H1 (cell line): ENCODE results near the gene CACNA1C. TPM values are rescaled to one million over a fixed set of nuclear protein-coding genes. Genes with fewer than 3 reads are reported as not detected.

Source experiments
- CTCF ChIA-PET: fragments of 300-600 bp; sonication (Branson Sonifier 250); formaldehyde crosslinking; loops from one replicate; lab custom pipeline; 2021; ENCODE audit not compliant: partially characterized antibody; lab: Charles Lee
- POLR2A ChIA-PET: fragments of 300-600 bp; sonication (Branson Sonifier 250); formaldehyde crosslinking; loops from one replicate; lab custom pipeline; 2021; ENCODE audit warnings: inconsistent platforms; ENCODE audit not compliant: partially characterized antibody; lab: Charles Lee
- DNase-seq, 2 experiments: peaks; one replicate each; pipeline versions ENCODE4 v3.0.0 to v3.0.0-alpha.2; 2010 to 2022; ENCODE audit warnings: low spot score in 2 of 2, low read depth in 1 of 2, mixed read lengths in 1 of 2
- FAIRE-seq: peaks from 2 replicates; lab custom pipeline; 2011; peaks lifted over from hg19 to GRCh38; lab: Jason Lieb, UNC
- H2AFZ ChIP-seq: 2 replicates; pipeline ENCODE4 v1.8.1; 2012; ENCODE audit warnings: low read length, inconsistent platforms
- H2AK5ac ChIP-seq: 2 replicates; pipeline ENCODE4 v1.6.1; 2013; ENCODE audit warnings: low read depth, low read length
- H2BK120ac ChIP-seq: replicated peaks from 2 replicates; pipeline ENCODE3; 2013; ENCODE audit warnings: low read depth, low read length, inconsistent platforms
- H2BK12ac ChIP-seq: 2 replicates; pipeline ENCODE4 v1.6.1; 2013; ENCODE audit warnings: low read depth, low read length
- H2BK15ac ChIP-seq: 2 replicates; pipeline ENCODE4 v1.6.1; 2013; ENCODE audit warnings: low read length
- H2BK20ac ChIP-seq: 2 replicates; pipeline ENCODE4 v1.6.1; 2013; ENCODE audit warnings: low read length
- H2BK5ac ChIP-seq: 2 replicates; pipeline ENCODE4 v1.6.1; 2013; ENCODE audit warnings: low read depth, low read length
- H3K14ac ChIP-seq: 2 replicates; pipeline ENCODE4 v1.6.1; 2013; ENCODE audit warnings: inconsistent platforms; ENCODE audit not compliant: insufficient read length
- H3K18ac ChIP-seq: 2 replicates; pipeline ENCODE4 v1.6.1; 2013; ENCODE audit warnings: low read length; ENCODE audit errors: extremely low read depth
- H3K23ac ChIP-seq: 2 replicates; pipeline ENCODE4 v1.6.1; 2013; ENCODE audit warnings: inconsistent platforms; ENCODE audit not compliant: insufficient read length
- H3K23me2 ChIP-seq: 2 replicates; pipeline ENCODE4 v1.6.1; 2013; ENCODE audit warnings: low read depth, low read length
- H3K27ac ChIP-seq: 2 replicates; pipeline ENCODE4 v1.6.1; 2011; ENCODE audit warnings: low read depth, low read length, inconsistent platforms
- H3K27me3 ChIP-seq, 4 experiments: replicated peaks in 1 of 4; 1 replicate in 1 of 4; 2 replicates in 3 of 4; pipeline versions ENCODE4 v1.6.1 to v1.8.1; 2011 to 2013; ENCODE audit warnings: low read length in 3 of 4, mild to moderate bottlenecking in 3 of 4, inconsistent platforms in 2 of 4, mixed read lengths in 2 of 4, moderate library complexity in 1 of 4; ENCODE audit not compliant: control insufficient read depth in 3 of 4, insufficient read depth in 3 of 4; ENCODE audit errors: extremely low read depth in 1 of 4
- H3K36me3 ChIP-seq, 4 experiments: 2 replicates each; pipeline versions ENCODE4 v1.6.1 to v1.8.1; 2011 to 2013; ENCODE audit warnings: mild to moderate bottlenecking in 4 of 4, low read length in 3 of 4, moderate library complexity in 2 of 4, control low read depth in 1 of 4, inconsistent platforms in 1 of 4; ENCODE audit not compliant: insufficient read depth in 4 of 4, control insufficient read depth in 2 of 4
- H3K4ac ChIP-seq: replicated peaks from 2 replicates; pipeline ENCODE3; 2013; ENCODE audit warnings: low read length, low read depth, mixed read lengths, inconsistent platforms; ENCODE audit not compliant: insufficient read length
- H3K4me1 ChIP-seq, 4 experiments: replicated peaks in 1 of 4; 1 replicate in 1 of 4; 2 replicates in 3 of 4; pipeline versions ENCODE4 v1.6.1 to v1.8.1; 2011 to 2013; ENCODE audit warnings: low read length in 3 of 4, inconsistent platforms in 2 of 4, mixed read lengths in 1 of 4; ENCODE audit not compliant: insufficient read depth in 4 of 4, control insufficient read depth in 3 of 4
- H3K4me2 ChIP-seq, 2 experiments: 2 replicates each; pipeline versions ENCODE4 v1.6.1 to v1.8.1; 2011 to 2013; ENCODE audit warnings: low read depth in 2 of 2, low read length in 2 of 2, control low read depth in 1 of 2, inconsistent platforms in 1 of 2, mild to moderate bottlenecking in 1 of 2; ENCODE audit not compliant: insufficient read depth in 1 of 2
- H3K4me3 ChIP-seq, 4 experiments: fragments of 200-600, 300-600 bp in 1 of 4; sonication (generic), shearing (Covaris generic), sonication (Bioruptor Twin) in 1 of 4; 2 replicates each; pipeline versions ENCODE4 v1.5.1 to v1.8.1; 2011 to 2016; ENCODE audit warnings: low read length in 4 of 4, low read depth in 3 of 4, control low read depth in 2 of 4, inconsistent platforms in 2 of 4, mild to moderate bottlenecking in 2 of 4, mixed read lengths in 1 of 4, moderate library complexity in 1 of 4; ENCODE audit not compliant: insufficient read depth in 2 of 4; ENCODE audit errors: extremely low read depth in 1 of 4
- H3K56ac ChIP-seq: replicated peaks from 2 replicates; pipeline ENCODE3; 2013; ENCODE audit warnings: low read depth, mild to moderate bottlenecking, mixed read lengths, low read length, inconsistent platforms; ENCODE audit not compliant: insufficient read length
- H3K79me1 ChIP-seq: 2 replicates; pipeline ENCODE4 v1.6.1; 2013; ENCODE audit warnings: low read depth, low read length, control low read depth
- H3K79me2 ChIP-seq, 2 experiments: 2 replicates each; pipeline versions ENCODE4 v1.6.1 to v1.8.1; 2012 to 2013; ENCODE audit warnings: low read length in 2 of 2, mild to moderate bottlenecking in 2 of 2, inconsistent platforms in 1 of 2; ENCODE audit not compliant: insufficient read depth in 2 of 2, control insufficient read depth in 1 of 2
- H3K9ac ChIP-seq, 4 experiments: replicated peaks in 1 of 4; 1 replicate in 1 of 4; 2 replicates in 3 of 4; pipeline versions ENCODE4 v1.6.1 to v1.8.1; 2011 to 2013; ENCODE audit warnings: low read depth in 3 of 4, low read length in 3 of 4, control low read depth in 2 of 4, mild to moderate bottlenecking in 2 of 4, moderate library complexity in 2 of 4, inconsistent platforms in 1 of 4; ENCODE audit errors: extremely low read depth in 1 of 4
- H3K9me3 ChIP-seq, 2 experiments: 2 replicates each; pipeline versions ENCODE4 v1.6.1 to v1.8.1; 2012 to 2013; ENCODE audit warnings: mild to moderate bottlenecking in 2 of 2, moderate library complexity in 2 of 2, control low read depth in 1 of 2, inconsistent platforms in 1 of 2, low read depth in 1 of 2, low read length in 1 of 2, mixed read lengths in 1 of 2; ENCODE audit not compliant: insufficient read depth in 2 of 2
- H4K20me1 ChIP-seq, 2 experiments: replicated peaks in 1 of 2; 2 replicates each; pipeline versions ENCODE3 to v1.8.1; 2011 to 2013; ENCODE audit warnings: inconsistent platforms in 2 of 2, low read length in 2 of 2, mild to moderate bottlenecking in 1 of 2; ENCODE audit not compliant: insufficient read depth in 2 of 2, control insufficient read depth in 1 of 2
- H4K5ac ChIP-seq: 2 replicates; pipeline ENCODE4 v1.6.1; 2013; ENCODE audit warnings: low read length, low read depth, mixed read lengths, inconsistent platforms; ENCODE audit not compliant: insufficient read length
- H4K8ac ChIP-seq: 2 replicates; pipeline ENCODE4 v1.8.0; 2013; ENCODE audit warnings: mild to moderate bottlenecking, moderate library complexity, low read length, inconsistent platforms; ENCODE audit not compliant: insufficient read depth; ENCODE audit errors: extremely low read depth
- H4K91ac ChIP-seq: replicated peaks from 2 replicates; pipeline ENCODE3; 2013; ENCODE audit warnings: low read length, mixed read lengths, inconsistent platforms; ENCODE audit not compliant: insufficient read length
- BCL11A ChIP-seq, 2 experiments: IDR thresholded peaks; one replicate each; pipeline ENCODE4 v1.6.1; 2011; ENCODE audit warnings: low read depth in 2 of 2, low read length in 2 of 2, mild to moderate bottlenecking in 2 of 2
- CBX5 ChIP-seq: fragments of 300-800, 300-1000 bp; sonication (generic); IDR thresholded peaks from 2 replicates; pipeline ENCODE4 v1.7.1; 2016; ENCODE audit warnings: antibody characterized with exemption, low read length, low read depth
- CTBP2 ChIP-seq: IDR thresholded peaks from 2 replicates; pipeline ENCODE4 v1.7.0; 2011; ENCODE audit warnings: borderline replicate concordance, mild to moderate bottlenecking, moderate library complexity, mixed read lengths, low read length; ENCODE audit not compliant: insufficient read depth, insufficient read length
- EP300 ChIP-seq, 2 experiments: IDR thresholded peaks; 1 replicate in 1 of 2; 2 replicates in 1 of 2; pipeline ENCODE4 v1.6.1; 2011 to 2012; ENCODE audit warnings: low read depth in 2 of 2, low read length in 2 of 2, mild to moderate bottlenecking in 2 of 2, borderline replicate concordance in 1 of 2, inconsistent platforms in 1 of 2, moderate library complexity in 1 of 2
- JUND ChIP-seq: IDR thresholded peaks from 2 replicates; pipeline ENCODE4 v1.6.1; 2011; ENCODE audit warnings: mild to moderate bottlenecking, improper control_type of control experiment, low read length
- MAFK ChIP-seq: IDR thresholded peaks from 2 replicates; pipeline ENCODE4 v1.6.1; 2012; ENCODE audit warnings: low read depth, mild to moderate bottlenecking, improper control_type of control experiment, low read length
- NRF1 ChIP-seq: IDR thresholded peaks from 2 replicates; pipeline ENCODE4 v1.6.1; 2011; ENCODE audit warnings: mild to moderate bottlenecking, low read depth, low read length, improper control_type of control experiment
- PHF8 ChIP-seq: fragments of 200-600 bp; sonication (generic); conservative IDR thresholded peaks from 2 replicates; pipeline ENCODE4 v1.7.1; 2012; ENCODE audit warnings: low read depth, mild to moderate bottlenecking, inconsistent platforms, low read length, moderate library complexity
- RAD21 ChIP-seq, 2 experiments: IDR thresholded peaks in 1 of 2; conservative IDR thresholded peaks in 1 of 2; 2 replicates each; pipeline ENCODE4 v1.6.1; 2011; ENCODE audit warnings: low read depth in 2 of 2, low read length in 2 of 2, improper control_type of control experiment in 1 of 2, inconsistent platforms in 1 of 2, mild to moderate bottlenecking in 1 of 2, moderate library complexity in 1 of 2
- RXRA ChIP-seq: IDR thresholded peaks from 2 replicates; pipeline ENCODE4 v1.6.1; 2011; ENCODE audit warnings: low read depth, mild to moderate bottlenecking, low read length, moderate library complexity; ENCODE audit not compliant: insufficient read depth
- SP4 ChIP-seq: IDR thresholded peaks from 2 replicates; pipeline ENCODE4 v1.6.1; 2012; ENCODE audit warnings: low read length, inconsistent platforms
- TAF1 ChIP-seq: IDR thresholded peaks from 2 replicates; pipeline ENCODE4 v1.6.1; 2011; ENCODE audit warnings: mild to moderate bottlenecking, low read depth, low read length
- YY1 ChIP-seq: IDR thresholded peaks from 2 replicates; pipeline ENCODE4 v1.6.1; 2011; ENCODE audit warnings: low read depth, mild to moderate bottlenecking, low read length
- WGBS, 2 experiments: shearing (Covaris generic) in 1 of 2; methylation state at CpG; one replicate each; pipeline versions ENCODE4 v1.1.6 to v1.1.7; 2013 to 2015; ENCODE audit warnings: low lambda C conversion rate in 2 of 2, mixed read lengths in 2 of 2, inconsistent platforms in 1 of 2, low coverage in 1 of 2, missing lambda C conversion rate in 1 of 2; ENCODE audit not compliant: insufficient replicate concordance in 2 of 2, insufficient coverage in 1 of 2, insufficient read length in 1 of 2; ENCODE audit errors: extremely low coverage in 1 of 2, missing lambda C conversion rate in 1 of 2; 5-methylcytosine and 5-hydroxymethylcytosine counted together
- polyA plus RNA-seq, 7 experiments: library from polyadenylated mRNA; depleted of rRNA in 3 of 7; stranded (reverse) in 5 of 7; unstranded in 2 of 7; fragments of >200 nt in 5 of 7; fragments of 200-250 nt in 2 of 7; gene quantifications; 1 replicate in 5 of 7; 2 replicates in 1 of 7; 4 replicates in 1 of 7; pipeline versions ENCODE4 v1.2.1 to v1.2.3, GENCODE V29; 2011 to 2013; ENCODE audit warnings: missing spikeins in 2 of 7, mixed read lengths in 2 of 7
- total RNA-seq: library from RNA; stranded (reverse); fragmentation: NEBNext Ultra II Directional; extraction: Animal tissue kit (Norgen Biotek cat#: 25700); gene quantifications from 2 replicates; pipeline ENCODE4 v1.2.1, GENCODE V29; 2021
- TF ChIP-seq, protein P1 (sequence below): IDR thresholded peaks from 2 replicates; pipeline ENCODE4 v1.6.1; 2012; ENCODE audit warnings: inconsistent platforms

The CACNA1C gene
- total and polyA plus RNA-seq, 2 of the 8 experiments (the other 6 are each of a cell fraction or from before 2014, with no cell fraction given): 1.3 TPM

GRCh38 chr12:2083561-2083960, 30.8 kb downstream of the CACNA1C start:
- ChIA-PET CTCF (interaction anchor here (0.8 to 1.8 kb wide), 9 partner anchors 17 to 557 kb away, joined by 3 to 9 read pairs (median 3); no protein-coding TSS in a partner anchor), POLR2A (no interaction called here)
- Histone ChIP-seq H3K56ac (no peak overlapping the region), H3K4me1 (no peaks in the 10 kb centered on the region; a peak in 1 of 7 replicates), H3K4ac (no peak overlapping the region), H2AFZ (no peak overlapping the region), H2BK120ac (no peak overlapping the region), H3K9ac (no peak overlapping the region), H4K5ac (no peak overlapping the region), H3K27ac (no peak overlapping the region), H3K79me1 (no peaks in the 10 kb centered on the region), H4K91ac (no peak overlapping the region), H3K9me3 (peaks cover 4 to 6% of the 10 kb centered on the region in 2 experiments; a peak in 2 of 4 replicates), H3K36me3 (no peaks in the 10 kb centered on the region; a peak in 1 of 8 replicates), H3K14ac (no peak overlapping the region), H3K23me2 (no peaks in the 10 kb centered on the region), H3K27me3 (no peaks in the 10 kb centered on the region), H2BK20ac (no peak overlapping the region), H2AK5ac (no peak overlapping the region), H2BK12ac (no peak overlapping the region), H2BK5ac (no peak overlapping the region), H3K4me3 (no peak overlapping the region), H4K8ac (no peak overlapping the region), H3K23ac (no peak overlapping the region), H2BK15ac (no peak overlapping the region), H3K18ac (no peak overlapping the region), H4K20me1 (no peaks in the 10 kb centered on the region), H3K79me2 (no peaks in the 10 kb centered on the region), H3K4me2 (no peak overlapping the region)
- FAIRE-seq: no peak
- WGBS, 2 experiments: 95% methylated on average over 1 of the region's 1 CpG; no CpG with 5 or more reads in 1 of the 2 experiments
- no peak for DNase-seq
- TF ChIP-seq PHF8 (no peak), CTBP2 (no peak), EP300 (IDR thresholded peaks at IDR 0.05; ENCODE audit: borderline replicate concordance in 1 of 2, low read depth in 2 of 2, low read length in 2 of 2) (no peak), TAF1 (no peak), CBX5 (no peak), MAFK (no peak), RAD21 (IDR thresholded peaks at IDR 0.05 in 1 of 2, conservative IDR thresholded peaks at IDR 0.05 in 1 of 2; ENCODE audit: low read depth in 2 of 2, low read length in 2 of 2) (no peak), SP4 (no peak), JUND (no peak), BCL11A (IDR thresholded peaks at IDR 0.05; ENCODE audit: low read depth in 2 of 2, low read length in 2 of 2) (no peak), NRF1 (no peak), YY1 (no peak), RXRA (no peak)
- TF ChIP-seq, protein P1, sequence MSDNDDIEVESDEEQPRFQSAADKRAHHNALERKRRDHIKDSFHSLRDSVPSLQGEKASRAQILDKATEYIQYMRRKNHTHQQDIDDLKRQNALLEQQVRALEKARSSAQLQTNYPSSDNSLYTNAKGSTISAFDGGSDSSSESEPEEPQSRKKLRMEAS: no peak
